Measurements from ENCODE around the gene CHST3. TPM values are rescaled to one million over a fixed set of nuclear protein-coding genes. Genes with fewer than 3 reads are reported as not detected.
"Not testable (repeated sequence)": the region's sequence is repeated elsewhere in the genome, so short reads cannot be mapped to it uniquely, and the experiment has no call there.

Gene CHST3
- polyA plus RNA-seq, 1 donor from 2014 or later: 4.1 TPM

- TF ChIP-seq POLR2AphosphoS5 (IDR thresholded peaks at IDR 0.05): no peak
- TF ChIP-seq MXI1 (conservative IDR thresholded peaks at IDR 0.05; ENCODE audit: poor library complexity, severe bottlenecking): no peak
These were observed 20.7 kb downstream of the CHST3 start (continued) for GRCh38 chr10:71984809-71985388.

DNA sequence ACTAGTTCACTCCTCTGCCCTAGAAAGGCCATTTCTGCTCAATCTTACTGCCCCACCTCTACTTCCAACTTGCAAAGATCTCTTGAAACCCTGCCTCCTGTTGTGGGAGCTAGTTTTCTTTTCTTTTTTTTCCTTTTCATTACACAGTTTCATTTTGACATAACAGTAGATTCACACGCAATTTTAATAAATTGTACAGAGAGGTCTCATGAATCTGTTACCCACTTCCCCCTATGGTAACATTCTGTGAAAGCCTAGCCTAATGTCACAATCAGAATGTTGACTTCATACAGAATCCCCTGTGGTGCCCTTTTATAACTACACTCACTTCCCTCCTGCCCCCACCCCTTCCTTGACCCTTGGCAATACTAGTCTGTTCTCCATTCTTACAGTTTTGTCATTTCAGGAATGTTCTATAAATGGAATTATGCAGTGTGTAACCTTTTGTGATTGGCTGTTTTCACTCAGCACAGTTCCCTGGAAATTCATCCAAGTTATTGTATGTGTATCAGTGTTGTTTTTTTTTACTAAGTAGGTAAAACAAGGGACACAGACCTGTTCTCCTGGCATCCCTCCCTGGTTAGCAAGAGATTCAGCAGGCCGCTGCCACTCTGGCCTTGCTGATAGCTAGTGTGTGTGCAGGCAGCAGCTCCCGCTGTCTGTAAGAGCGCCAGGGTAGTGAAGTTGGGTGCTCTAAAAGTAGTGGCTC, 21.5 kb downstream of the CHST3 start:
- H2AFZ ChIP-seq (ENCODE audit: low read depth, low read length): no peak overlapping the region
- no peaks in the 10 kb centered on the region for H3K9me2 ChIP-seq (ENCODE audit: insufficient read depth, low read length)
- no peak overlapping the region for H3K27ac ChIP-seq (ENCODE audit: low read length)
- no peaks in the 10 kb centered on the region for H3K9me3 ChIP-seq (ENCODE audit: low read length)
- H3K4me2 ChIP-seq (ENCODE audit: low read length): no peak overlapping the region
- TF ChIP-seq, protein P1, sequence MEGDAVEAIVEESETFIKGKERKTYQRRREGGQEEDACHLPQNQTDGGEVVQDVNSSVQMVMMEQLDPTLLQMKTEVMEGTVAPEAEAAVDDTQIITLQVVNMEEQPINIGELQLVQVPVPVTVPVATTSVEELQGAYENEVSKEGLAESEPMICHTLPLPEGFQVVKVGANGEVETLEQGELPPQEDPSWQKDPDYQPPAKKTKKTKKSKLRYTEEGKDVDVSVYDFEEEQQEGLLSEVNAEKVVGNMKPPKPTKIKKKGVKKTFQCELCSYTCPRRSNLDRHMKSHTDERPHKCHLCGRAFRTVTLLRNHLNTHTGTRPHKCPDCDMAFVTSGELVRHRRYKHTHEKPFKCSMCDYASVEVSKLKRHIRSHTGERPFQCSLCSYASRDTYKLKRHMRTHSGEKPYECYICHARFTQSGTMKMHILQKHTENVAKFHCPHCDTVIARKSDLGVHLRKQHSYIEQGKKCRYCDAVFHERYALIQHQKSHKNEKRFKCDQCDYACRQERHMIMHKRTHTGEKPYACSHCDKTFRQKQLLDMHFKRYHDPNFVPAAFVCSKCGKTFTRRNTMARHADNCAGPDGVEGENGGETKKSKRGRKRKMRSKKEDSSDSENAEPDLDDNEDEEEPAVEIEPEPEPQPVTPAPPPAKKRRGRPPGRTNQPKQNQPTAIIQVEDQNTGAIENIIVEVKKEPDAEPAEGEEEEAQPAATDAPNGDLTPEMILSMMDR (IDR thresholded peaks at IDR 0.05; ENCODE audit: poor library complexity, severe bottlenecking): no peak
- TF ChIP-seq, protein P2, sequence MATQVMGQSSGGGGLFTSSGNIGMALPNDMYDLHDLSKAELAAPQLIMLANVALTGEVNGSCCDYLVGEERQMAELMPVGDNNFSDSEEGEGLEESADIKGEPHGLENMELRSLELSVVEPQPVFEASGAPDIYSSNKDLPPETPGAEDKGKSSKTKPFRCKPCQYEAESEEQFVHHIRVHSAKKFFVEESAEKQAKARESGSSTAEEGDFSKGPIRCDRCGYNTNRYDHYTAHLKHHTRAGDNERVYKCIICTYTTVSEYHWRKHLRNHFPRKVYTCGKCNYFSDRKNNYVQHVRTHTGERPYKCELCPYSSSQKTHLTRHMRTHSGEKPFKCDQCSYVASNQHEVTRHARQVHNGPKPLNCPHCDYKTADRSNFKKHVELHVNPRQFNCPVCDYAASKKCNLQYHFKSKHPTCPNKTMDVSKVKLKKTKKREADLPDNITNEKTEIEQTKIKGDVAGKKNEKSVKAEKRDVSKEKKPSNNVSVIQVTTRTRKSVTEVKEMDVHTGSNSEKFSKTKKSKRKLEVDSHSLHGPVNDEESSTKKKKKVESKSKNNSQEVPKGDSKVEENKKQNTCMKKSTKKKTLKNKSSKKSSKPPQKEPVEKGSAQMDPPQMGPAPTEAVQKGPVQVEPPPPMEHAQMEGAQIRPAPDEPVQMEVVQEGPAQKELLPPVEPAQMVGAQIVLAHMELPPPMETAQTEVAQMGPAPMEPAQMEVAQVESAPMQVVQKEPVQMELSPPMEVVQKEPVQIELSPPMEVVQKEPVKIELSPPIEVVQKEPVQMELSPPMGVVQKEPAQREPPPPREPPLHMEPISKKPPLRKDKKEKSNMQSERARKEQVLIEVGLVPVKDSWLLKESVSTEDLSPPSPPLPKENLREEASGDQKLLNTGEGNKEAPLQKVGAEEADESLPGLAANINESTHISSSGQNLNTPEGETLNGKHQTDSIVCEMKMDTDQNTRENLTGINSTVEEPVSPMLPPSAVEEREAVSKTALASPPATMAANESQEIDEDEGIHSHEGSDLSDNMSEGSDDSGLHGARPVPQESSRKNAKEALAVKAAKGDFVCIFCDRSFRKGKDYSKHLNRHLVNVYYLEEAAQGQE (IDR thresholded peaks at IDR 0.05; ENCODE audit: borderline replicate concordance): no peak
- no peak for TF ChIP-seq EP300 (conservative IDR thresholded peaks at IDR 0.05; ENCODE audit: poor library complexity, severe bottlenecking)
- TF ChIP-seq TAF1 (IDR thresholded peaks at IDR 0.05; ENCODE audit: low read depth): no peak
- no peak for TF ChIP-seq RAD21 (conservative IDR thresholded peaks at IDR 0.05)
- TF ChIP-seq SMC3 (conservative IDR thresholded peaks at IDR 0.05; ENCODE audit: poor library complexity): no peak
- TF ChIP-seq EZH2 (IDR thresholded peaks at IDR 0.05; ENCODE audit: borderline replicate concordance, insufficient read depth, low read length, poor library complexity, severe bottlenecking): no peak
- TF ChIP-seq MXI1 (conservative IDR thresholded peaks at IDR 0.05; ENCODE audit: poor library complexity, severe bottlenecking): no peak
- TF ChIP-seq POLR2AphosphoS5 (IDR thresholded peaks at IDR 0.05): no peak
- no peaks in the 10 kb centered on the region for H3K79me2 ChIP-seq (replicated peaks; ENCODE audit: insufficient read depth, low read length)
- H3K36me3 ChIP-seq (ENCODE audit: insufficient read depth, low read length): no peaks in the 10 kb centered on the region
- H4K20me1 ChIP-seq (ENCODE audit: insufficient read depth): no peaks in the 10 kb centered on the region
- no peaks in the 10 kb centered on the region for H3F3A ChIP-seq (ENCODE audit: insufficient read depth, low read length, poor library complexity, severe bottlenecking)
- H3K9ac ChIP-seq (ENCODE audit: low read length): no peak overlapping the region
- no peaks in the 10 kb centered on the region for H3K27me3 ChIP-seq (ENCODE audit: insufficient read depth, low read depth, low read length)
- H3K4me3 ChIP-seq (ENCODE audit: low read length): no peak overlapping the region

DNA sequence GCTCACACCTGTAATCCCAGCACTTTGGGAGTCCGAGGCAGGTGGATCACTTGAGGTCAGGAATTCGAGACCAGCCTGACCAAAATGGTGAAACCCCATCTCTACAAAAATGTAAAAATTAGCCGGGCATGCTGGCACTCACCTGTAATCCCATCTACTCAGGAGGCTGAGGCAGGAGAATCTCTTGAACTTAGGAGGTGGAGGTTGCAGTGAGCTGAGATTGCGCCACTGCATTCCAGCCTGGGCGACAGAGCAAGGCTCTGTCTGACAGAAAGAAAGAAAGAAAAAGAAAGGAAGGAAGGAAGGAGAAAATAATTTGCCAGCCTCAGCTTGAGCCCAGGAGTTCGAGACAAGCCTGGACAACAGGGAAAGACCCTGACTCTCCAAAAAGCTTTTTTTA, 24.7 kb downstream of the CHST3 start:
- H3K27ac ChIP-seq (ENCODE audit: low read length): not testable (repeated sequence)

More for the DNA sequence above, 24.7 kb downstream of the CHST3 start:
- not testable (repeated sequence) for H3K4me2 ChIP-seq (ENCODE audit: low read length); H3K9me2 ChIP-seq (ENCODE audit: insufficient read depth, low read length); H3K9me3 ChIP-seq (ENCODE audit: low read length); H3K9ac ChIP-seq (ENCODE audit: low read length); H3K4me3 ChIP-seq (ENCODE audit: low read length); H3F3A ChIP-seq (ENCODE audit: insufficient read depth, low read length, poor library complexity, severe bottlenecking); H3K79me2 ChIP-seq (replicated peaks; ENCODE audit: insufficient read depth, low read length); H4K20me1 ChIP-seq (ENCODE audit: insufficient read depth); H2AFZ ChIP-seq (ENCODE audit: low read depth, low read length); H3K27me3 ChIP-seq (ENCODE audit: insufficient read depth, low read depth, low read length); H3K36me3 ChIP-seq (ENCODE audit: insufficient read depth, low read length)
